HepG2 (cell line): ENCODE measurements around the gene PTGDS. TPM values are rescaled to one million over a fixed set of nuclear protein-coding genes. Genes with fewer than 3 reads are reported as not detected.

Source experiments
- CHD4 ChIP-seq: fragments of 200-600 bp; sonication (generic); IDR thresholded peaks from 2 replicates; pipeline ENCODE4 v1.7.0; 2017; ENCODE audit warnings: mild to moderate bottlenecking, low read length, borderline replicate concordance
- FOXC1 ChIP-seq: sonication (generic); formaldehyde crosslinking; IDR thresholded peaks from 2 replicates; pipeline ENCODE4 v1.8.0; 2022; ENCODE audit warnings: mild to moderate bottlenecking, missing genetic modification reagents, borderline replicate concordance
- GMEB1 ChIP-seq: sonication (generic); formaldehyde crosslinking; IDR thresholded peaks from 2 replicates; pipeline ENCODE4 v1.5.1; 2020; ENCODE audit warnings: missing genetic modification reagents, mild to moderate bottlenecking, borderline replicate concordance
- HDAC2 ChIP-seq: sonication (generic); formaldehyde crosslinking; IDR thresholded peaks from 2 replicates; pipeline ENCODE4 v1.4.0; 2020; ENCODE audit warnings: missing genetic modification reagents
- HIC2 ChIP-seq: sonication (generic); formaldehyde crosslinking; IDR thresholded peaks from 2 replicates; pipeline ENCODE4 v1.9.0; 2022; ENCODE audit warnings: low read depth, missing genetic modification reagents
- KDM6A ChIP-seq: IDR thresholded peaks from 2 replicates; pipeline ENCODE4 v1.6.1; 2016; ENCODE audit warnings: low read depth
- MTA1 ChIP-seq: sonication (generic); formaldehyde crosslinking; IDR thresholded peaks from 2 replicates; pipeline ENCODE4 v1.4.0; 2020; ENCODE audit warnings: missing genetic modification reagents, mild to moderate bottlenecking, borderline replicate concordance
- SNAPC2 ChIP-seq: sonication (generic); formaldehyde crosslinking; IDR thresholded peaks from 2 replicates; pipeline ENCODE4 v1.8.1; 2022; ENCODE audit warnings: mild to moderate bottlenecking, missing genetic modification reagents
- TEAD3 ChIP-seq: optimal IDR thresholded peaks from 2 replicates; pipeline ENCODE3; 2016; ENCODE audit warnings: borderline replicate concordance
- ZIK1 ChIP-seq: sonication (generic); formaldehyde crosslinking; IDR thresholded peaks from 2 replicates; pipeline ENCODE4 v1.5.0; 2020; ENCODE audit warnings: mild to moderate bottlenecking, low read depth, missing genetic modification reagents, borderline replicate concordance
- ZNF205 ChIP-seq: IDR thresholded peaks from 2 replicates; pipeline ENCODE4 v1.6.1; 2018; ENCODE audit warnings: missing biosample characterization, missing genetic modification reagents
- ZNF343 ChIP-seq: sonication (generic); formaldehyde crosslinking; IDR thresholded peaks from 2 replicates; pipeline ENCODE4 v1.4.0; 2020; ENCODE audit warnings: mild to moderate bottlenecking, missing genetic modification reagents
- ZNF382 ChIP-seq: sonication (generic); formaldehyde crosslinking; IDR thresholded peaks from 2 replicates; pipeline ENCODE4 v1.5.0; 2020; ENCODE audit warnings: missing genetic modification reagents, mild to moderate bottlenecking, borderline replicate concordance
- ZNF484 ChIP-seq: sonication (generic); formaldehyde crosslinking; IDR thresholded peaks from 2 replicates; pipeline ENCODE4 v1.5.1; 2020; ENCODE audit warnings: mild to moderate bottlenecking, low read depth, missing genetic modification reagents, borderline replicate concordance
- ZNF550 ChIP-seq: sonication (generic); formaldehyde crosslinking; IDR thresholded peaks from 2 replicates; pipeline ENCODE4 v1.4.0; 2020; ENCODE audit warnings: mild to moderate bottlenecking, missing genetic modification reagents, borderline replicate concordance
- ZNF605 ChIP-seq: sonication (generic); formaldehyde crosslinking; IDR thresholded peaks from 2 replicates; pipeline ENCODE4 v1.8.0; 2022; ENCODE audit warnings: mild to moderate bottlenecking, missing genetic modification reagents
- ZNF768 ChIP-seq: sonication (generic); formaldehyde crosslinking; IDR thresholded peaks from 2 replicates; pipeline ENCODE4 v1.4.0; 2020; ENCODE audit warnings: missing genetic modification reagents
- polyA plus RNA-seq, 8 experiments: library from polyadenylated mRNA; depleted of rRNA in 3 of 8; stranded (reverse) in 7 of 8; unstranded in 1 of 8; fragments of >200 nt; fragmentation: Illumina TruSeq in 4 of 8; extraction: Trizol in 4 of 8; gene quantifications; 2 replicates each; pipeline versions ENCODE4 v1.2.1 to v1.2.3, GENCODE V29; 2011 to 2016; ENCODE audit warnings: low read depth in 4 of 8, missing spikeins in 1 of 8, mixed read lengths in 1 of 8; ENCODE audit not compliant: insufficient read depth in 1 of 8
- total RNA-seq, 5 experiments: library from RNA; depleted of rRNA; stranded (reverse); fragments of >200 nt; fragmentation: Illumina TruSeq; extraction: Trizol; gene quantifications; 2 replicates each; pipeline ENCODE4 v1.2.3, GENCODE V29; 2016; ENCODE audit warnings: low read depth in 1 of 5
- TF ChIP-seq, protein P1 (sequence below): sonication (generic); formaldehyde crosslinking; IDR thresholded peaks from 2 replicates; pipeline ENCODE4 v1.5.0; 2020; ENCODE audit warnings: mild to moderate bottlenecking, missing genetic modification reagents
- TF ChIP-seq, protein P2 (sequence below): sonication (generic); formaldehyde crosslinking; IDR thresholded peaks from 2 replicates; pipeline ENCODE4 v1.5.0; 2020; ENCODE audit warnings: mild to moderate bottlenecking, missing genetic modification reagents, moderate library complexity
- TF ChIP-seq, protein P3 (sequence below): sonication (generic); formaldehyde crosslinking; IDR thresholded peaks from 2 replicates; pipeline ENCODE4 v1.4.0; 2020; ENCODE audit warnings: missing genetic modification reagents

Gene PTGDS
- total and polyA plus RNA-seq, 2 of the 13 experiments (the other 11 are each of a cell fraction or from before 2014, with no cell fraction given) = 0.33 to 0.50 TPM

GRCh38 chr9:137001857-137002645 is 24.7 kb downstream of the PTGDS start (continued):
- TF ChIP-seq HIC2 (CRISPR knock-in tag) (peak; percentile 82), ZIK1 (no peak), KDM6A (CRISPR knock-in tag) (no peak), ZNF605 (CRISPR knock-in tag) (no peak), HDAC2 (CRISPR knock-in tag) (0 out of 2 replicates have a peak, but pooled peaks have one; percentile 13), ZNF343 (no peak), ZNF484 (CRISPR knock-in tag) (no peak), TEAD3 (CRISPR knock-in tag) (peak; percentile 55), FOXC1 (CRISPR knock-in tag) (no peak), ZNF768 (CRISPR knock-in tag) (0 out of 2 replicates have a peak, but pooled peaks have one; percentile 40), ZNF382 (CRISPR knock-in tag) (no peak), GMEB1 (CRISPR knock-in tag) (no peak), ZNF205 (no peak), SNAPC2 (no peak), CHD4 (no peak), ZNF550 (CRISPR knock-in tag) (no peak), MTA1 (peak; percentile 62; the same call in 1 of the 2 replicates)
- TF ChIP-seq, protein P1, sequence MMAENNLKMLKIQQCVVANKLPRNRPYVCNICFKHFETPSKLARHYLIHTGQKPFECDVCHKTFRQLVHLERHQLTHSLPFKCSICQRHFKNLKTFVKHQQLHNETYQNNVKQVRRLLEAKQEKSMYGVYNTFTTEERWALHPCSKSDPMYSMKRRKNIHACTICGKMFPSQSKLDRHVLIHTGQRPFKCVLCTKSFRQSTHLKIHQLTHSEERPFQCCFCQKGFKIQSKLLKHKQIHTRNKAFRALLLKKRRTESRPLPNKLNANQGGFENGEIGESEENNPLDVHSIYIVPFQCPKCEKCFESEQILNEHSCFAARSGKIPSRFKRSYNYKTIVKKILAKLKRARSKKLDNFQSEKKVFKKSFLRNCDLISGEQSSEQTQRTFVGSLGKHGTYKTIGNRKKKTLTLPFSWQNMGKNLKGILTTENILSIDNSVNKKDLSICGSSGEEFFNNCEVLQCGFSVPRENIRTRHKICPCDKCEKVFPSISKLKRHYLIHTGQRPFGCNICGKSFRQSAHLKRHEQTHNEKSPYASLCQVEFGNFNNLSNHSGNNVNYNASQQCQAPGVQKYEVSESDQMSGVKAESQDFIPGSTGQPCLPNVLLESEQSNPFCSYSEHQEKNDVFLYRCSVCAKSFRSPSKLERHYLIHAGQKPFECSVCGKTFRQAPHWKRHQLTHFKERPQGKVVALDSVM (CRISPR knock-in tag) = 0 out of 2 replicates have a peak, but pooled peaks have one; percentile 78
- TF ChIP-seq, protein P2, sequence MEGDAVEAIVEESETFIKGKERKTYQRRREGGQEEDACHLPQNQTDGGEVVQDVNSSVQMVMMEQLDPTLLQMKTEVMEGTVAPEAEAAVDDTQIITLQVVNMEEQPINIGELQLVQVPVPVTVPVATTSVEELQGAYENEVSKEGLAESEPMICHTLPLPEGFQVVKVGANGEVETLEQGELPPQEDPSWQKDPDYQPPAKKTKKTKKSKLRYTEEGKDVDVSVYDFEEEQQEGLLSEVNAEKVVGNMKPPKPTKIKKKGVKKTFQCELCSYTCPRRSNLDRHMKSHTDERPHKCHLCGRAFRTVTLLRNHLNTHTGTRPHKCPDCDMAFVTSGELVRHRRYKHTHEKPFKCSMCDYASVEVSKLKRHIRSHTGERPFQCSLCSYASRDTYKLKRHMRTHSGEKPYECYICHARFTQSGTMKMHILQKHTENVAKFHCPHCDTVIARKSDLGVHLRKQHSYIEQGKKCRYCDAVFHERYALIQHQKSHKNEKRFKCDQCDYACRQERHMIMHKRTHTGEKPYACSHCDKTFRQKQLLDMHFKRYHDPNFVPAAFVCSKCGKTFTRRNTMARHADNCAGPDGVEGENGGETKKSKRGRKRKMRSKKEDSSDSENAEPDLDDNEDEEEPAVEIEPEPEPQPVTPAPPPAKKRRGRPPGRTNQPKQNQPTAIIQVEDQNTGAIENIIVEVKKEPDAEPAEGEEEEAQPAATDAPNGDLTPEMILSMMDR (CRISPR knock-in tag) = 0 out of 2 replicates have a peak, but pooled peaks have one; percentile 7
- TF ChIP-seq, protein P3, sequence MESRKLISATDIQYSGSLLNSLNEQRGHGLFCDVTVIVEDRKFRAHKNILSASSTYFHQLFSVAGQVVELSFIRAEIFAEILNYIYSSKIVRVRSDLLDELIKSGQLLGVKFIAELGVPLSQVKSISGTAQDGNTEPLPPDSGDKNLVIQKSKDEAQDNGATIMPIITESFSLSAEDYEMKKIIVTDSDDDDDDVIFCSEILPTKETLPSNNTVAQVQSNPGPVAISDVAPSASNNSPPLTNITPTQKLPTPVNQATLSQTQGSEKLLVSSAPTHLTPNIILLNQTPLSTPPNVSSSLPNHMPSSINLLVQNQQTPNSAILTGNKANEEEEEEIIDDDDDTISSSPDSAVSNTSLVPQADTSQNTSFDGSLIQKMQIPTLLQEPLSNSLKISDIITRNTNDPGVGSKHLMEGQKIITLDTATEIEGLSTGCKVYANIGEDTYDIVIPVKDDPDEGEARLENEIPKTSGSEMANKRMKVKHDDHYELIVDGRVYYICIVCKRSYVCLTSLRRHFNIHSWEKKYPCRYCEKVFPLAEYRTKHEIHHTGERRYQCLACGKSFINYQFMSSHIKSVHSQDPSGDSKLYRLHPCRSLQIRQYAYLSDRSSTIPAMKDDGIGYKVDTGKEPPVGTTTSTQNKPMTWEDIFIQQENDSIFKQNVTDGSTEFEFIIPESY (CRISPR knock-in tag) = no peak
